Testis (tissue), 3 donors: ENCODE measurements around the gene ELMOD2. TPM values are rescaled to one million over a fixed set of nuclear protein-coding genes. Genes with fewer than 3 reads are reported as not detected.

Experiments
- DNase-seq: peaks from one replicate; pipeline ENCODE4 v3.0.0-alpha.2; 2019
- H3K27ac ChIP-seq, 2 donors: fragments of 200-600 bp; sonication (generic); one replicate each; pipeline ENCODE4 v1.5.1; 2019
- H3K27me3 ChIP-seq: fragments of 200-600 bp; sonication (generic); one replicate; pipeline ENCODE4 v1.5.1; 2019
- H3K36me3 ChIP-seq: fragments of 200-600 bp; sonication (generic); one replicate; pipeline ENCODE4 v1.5.1; 2017; ENCODE audit warnings: low read depth; ENCODE audit errors: missing control alignments
- H3K4me1 ChIP-seq: fragments of 200-600 bp; sonication (generic); one replicate; pipeline ENCODE4 v1.5.1; 2019
- H3K4me3 ChIP-seq, 2 donors: fragments of 200-600 bp; sonication (generic); one replicate each; pipeline ENCODE4 v1.5.1; 2017 to 2019
- H3K9me3 ChIP-seq: fragments of 200-600 bp; sonication (generic); one replicate; pipeline ENCODE4 v1.5.1; 2017
- POLR2A ChIP-seq: fragments of 450-650 bp; IDR thresholded peaks from one replicate; pipeline ENCODE4 v1.6.1; 2017; ENCODE audit warnings: antibody characterized with exemption, mild to moderate bottlenecking, moderate library complexity
- WGBS, 2 donors: methylation state at CpG; one replicate each; pipeline ENCODE4 v1.1.5; 2018; 5-methylcytosine and 5-hydroxymethylcytosine counted together
- intact Hi-C: fragments of 100-400 bp; cut with DNase I; formaldehyde crosslinking; loops from one replicate; pipeline ENCODE4 v1.15.1; 2023; ENCODE audit warnings: low total_unique reads
- polyA plus RNA-seq: library from polyadenylated mRNA; stranded (reverse); fragments of 350-450 nt; fragmentation: Illumina TruSeq; extraction: RNeasy Lipid Tissue Mini Kit (QIAGEN cat#74804); gene quantifications from one replicate; pipeline ENCODE4 v1.2.3, GENCODE V29; 2014; ENCODE audit warnings: low read depth, low replicate concordance; ENCODE audit not compliant: insufficient read depth
- total RNA-seq, 2 donors: library from RNA; depleted of rRNA; stranded (reverse); fragments of >200 nt; gene quantifications; one replicate each; pipeline ENCODE4 v1.2.3, GENCODE V29; 2016
- TF ChIP-seq, protein P1 (sequence below), 3 experiments: fragments of 450-650 bp in 2 of 3; fragments of 200-600 bp in 1 of 3; sonication (generic) in 1 of 3; IDR thresholded peaks; one replicate each; pipeline ENCODE4 v1.5.1; 2016 to 2019; ENCODE audit warnings: antibody characterized with exemption in 3 of 3, mild to moderate bottlenecking in 2 of 3, moderate library complexity in 1 of 3

ELMOD2 gene
- total and polyA plus RNA-seq, 3 donors from 2014 or later, result 13.5 to 42.2 (median 23.0) TPM

DNA sequence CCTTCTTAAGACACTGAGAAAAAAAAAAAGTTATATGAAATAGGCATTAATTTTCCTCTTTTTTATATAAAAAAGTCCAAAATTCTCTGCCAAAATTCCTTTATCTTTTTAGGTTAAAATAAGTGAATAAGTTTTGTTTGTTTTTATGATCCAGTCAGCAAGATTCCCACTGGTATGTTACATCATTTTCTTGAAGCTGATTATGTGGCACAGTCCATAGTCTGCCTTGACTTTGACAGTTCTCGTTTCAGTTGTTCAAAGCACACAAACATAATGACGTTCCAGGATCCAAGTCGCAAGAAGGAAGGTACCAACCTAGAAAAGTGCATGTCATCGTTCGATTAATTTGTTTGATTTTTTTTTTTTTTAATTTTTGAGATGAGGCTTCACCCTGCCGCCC lies 35.7 kb downstream of the ELMOD2 start:
- intact Hi-C loops, result no loop called here
- 69 to 73% methylated on average over 6 of the region's 6 CpGs for WGBS, 2 donors

DNA sequence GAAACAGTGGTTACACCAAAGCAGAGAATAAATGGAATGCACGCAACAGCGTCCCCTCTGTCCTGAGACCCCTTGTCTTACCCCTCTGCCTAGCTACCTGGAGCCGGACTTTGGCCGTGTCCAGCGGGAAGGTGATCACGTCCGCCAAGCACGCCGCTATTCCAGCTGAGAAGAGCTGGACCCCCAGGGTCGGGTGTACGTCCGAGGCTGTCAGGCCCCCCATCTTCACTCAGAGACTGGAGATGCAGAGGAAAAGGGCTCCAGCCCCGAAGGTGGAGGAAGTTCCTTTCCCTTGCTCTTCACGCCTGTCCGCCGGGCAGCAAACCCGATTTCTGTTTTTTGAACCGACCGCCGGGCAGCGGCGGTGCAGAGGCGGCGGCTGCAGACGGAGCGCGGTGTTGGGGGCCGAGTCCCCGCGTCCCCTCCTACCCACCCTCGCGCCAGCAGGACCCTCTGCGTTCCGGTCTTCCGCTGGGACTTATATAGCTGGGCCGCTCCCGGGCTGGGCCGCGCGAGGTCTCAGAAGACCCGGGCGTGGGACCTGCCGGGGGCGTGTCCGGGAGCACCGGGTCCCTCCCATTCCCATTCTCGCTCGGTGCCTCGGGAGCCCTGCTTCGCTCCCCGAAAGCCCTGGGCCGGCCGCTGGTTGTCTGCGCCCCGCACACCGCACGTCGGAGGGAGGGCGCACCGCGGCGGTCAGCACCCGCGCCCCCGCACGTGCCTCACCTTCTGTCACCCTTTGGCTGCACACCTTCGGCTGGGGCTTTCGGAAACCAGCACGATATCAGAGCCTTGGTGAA lies 44.7 kb downstream of the ELMOD2 start, which contains the start of gene UCP1:
UCP1 (minus strand) TSS at position 455 of the 800 bp plus-strand sequence; CDS start at position 223, 232 bp downstream.
- DNase-seq, result peak; percentile 25
- Histone ChIP-seq H3K4me3 (peak within 1 kb of the TSS; percentile 27 to 47), H3K27me3 (no peaks in the 10 kb centered on the region), H3K9me3 (no peaks in the 10 kb centered on the region), H3K4me1 (no peaks in the 10 kb centered on the region), H3K27ac (no peak within 1 kb of the TSS), H3K36me3 (no peaks in the 10 kb centered on the region)
- intact Hi-C loops, result no loop called here
- WGBS, 2 donors, result 1 to 5% methylated on average over 17 to 46 of the region's 69 CpGs
- no peak for TF ChIP-seq POLR2A
- TF ChIP-seq, protein P1, sequence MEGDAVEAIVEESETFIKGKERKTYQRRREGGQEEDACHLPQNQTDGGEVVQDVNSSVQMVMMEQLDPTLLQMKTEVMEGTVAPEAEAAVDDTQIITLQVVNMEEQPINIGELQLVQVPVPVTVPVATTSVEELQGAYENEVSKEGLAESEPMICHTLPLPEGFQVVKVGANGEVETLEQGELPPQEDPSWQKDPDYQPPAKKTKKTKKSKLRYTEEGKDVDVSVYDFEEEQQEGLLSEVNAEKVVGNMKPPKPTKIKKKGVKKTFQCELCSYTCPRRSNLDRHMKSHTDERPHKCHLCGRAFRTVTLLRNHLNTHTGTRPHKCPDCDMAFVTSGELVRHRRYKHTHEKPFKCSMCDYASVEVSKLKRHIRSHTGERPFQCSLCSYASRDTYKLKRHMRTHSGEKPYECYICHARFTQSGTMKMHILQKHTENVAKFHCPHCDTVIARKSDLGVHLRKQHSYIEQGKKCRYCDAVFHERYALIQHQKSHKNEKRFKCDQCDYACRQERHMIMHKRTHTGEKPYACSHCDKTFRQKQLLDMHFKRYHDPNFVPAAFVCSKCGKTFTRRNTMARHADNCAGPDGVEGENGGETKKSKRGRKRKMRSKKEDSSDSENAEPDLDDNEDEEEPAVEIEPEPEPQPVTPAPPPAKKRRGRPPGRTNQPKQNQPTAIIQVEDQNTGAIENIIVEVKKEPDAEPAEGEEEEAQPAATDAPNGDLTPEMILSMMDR (IDR thresholded peaks at IDR 0.05), result no peak

More for the DNA sequence above, 35.7 kb downstream of the ELMOD2 start:
- Histone ChIP-seq H3K27me3 (no peaks in the 10 kb centered on the region), H3K36me3 (no peaks in the 10 kb centered on the region), H3K9me3 (no peaks in the 10 kb centered on the region), H3K27ac (no peak overlapping the region), H3K4me3 (no peak overlapping the region), H3K4me1 (no peaks in the 10 kb centered on the region)
- DNase-seq, result no peak
- no peak for TF ChIP-seq POLR2A
- TF ChIP-seq, protein P1 (IDR thresholded peaks at IDR 0.05), result no peak

GRCh38 chr4:140569307-140569638 lies 45.3 kb downstream of the ELMOD2 start:
- peak overlapping the region; percentile 27 to 47 for H3K4me3 ChIP-seq
- TF ChIP-seq, protein P1 (IDR thresholded peaks at IDR 0.05), result no peak
- TF ChIP-seq POLR2A, result no peak
- H3K27ac ChIP-seq, result no peak overlapping the region
- no peaks in the 10 kb centered on the region for H3K36me3 ChIP-seq
- 35 to 51% methylated on average over 7 of the region's 7 CpGs for WGBS, 2 donors
- H3K4me1 ChIP-seq, result no peaks in the 10 kb centered on the region
- H3K27me3 ChIP-seq, result no peaks in the 10 kb centered on the region
- intact Hi-C loops, result no loop called here
- no peaks in the 10 kb centered on the region for H3K9me3 ChIP-seq
- DNase-seq, result no peak

DNA sequence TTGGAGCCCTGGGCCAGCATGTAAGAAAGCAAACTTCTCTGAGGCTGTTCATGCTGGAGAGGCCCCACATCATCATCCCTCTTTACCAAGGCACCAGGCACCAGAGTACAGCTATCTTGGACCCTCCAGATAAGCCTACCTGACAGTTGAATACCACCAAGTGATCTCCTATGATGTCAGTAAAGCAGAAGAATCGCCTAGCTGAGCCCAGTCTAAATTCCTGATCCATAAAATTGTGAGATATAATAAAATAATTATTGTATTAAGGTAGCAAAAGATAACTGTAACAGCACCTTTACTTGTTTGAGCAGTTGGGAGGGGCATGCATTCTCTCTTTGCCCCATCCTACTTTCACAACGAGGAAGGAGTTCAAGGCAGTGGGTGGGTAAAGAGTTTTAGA lies 47.7 kb downstream of the ELMOD2 start:
- H3K4me3 ChIP-seq, result no peak overlapping the region
- H3K36me3 ChIP-seq, result no peaks in the 10 kb centered on the region
- no peaks in the 10 kb centered on the region for H3K4me1 ChIP-seq
- DNase-seq, result no peak
- 87 to 100% methylated on average over 2 of the region's 2 CpGs for WGBS, 2 donors
- no peaks in the 10 kb centered on the region for H3K27me3 ChIP-seq
- H3K27ac ChIP-seq, result no peak overlapping the region
- no peak for TF ChIP-seq POLR2A
- TF ChIP-seq, protein P1 (IDR thresholded peaks at IDR 0.05), result no peak
- H3K9me3 ChIP-seq, result no peaks in the 10 kb centered on the region
- intact Hi-C loops, result no loop called here

GRCh38 chr4:140575489-140575888 lies 51.5 kb downstream of the ELMOD2 start:
- no peaks in the 10 kb centered on the region for H3K9me3 ChIP-seq
- no peak for DNase-seq
- H3K4me1 ChIP-seq, result no peaks in the 10 kb centered on the region
- intact Hi-C loops, result no loop called here
- no peaks in the 10 kb centered on the region for H3K36me3 ChIP-seq
- H3K27me3 ChIP-seq, result no peaks in the 10 kb centered on the region
- 75% methylated on average over 4 of the region's 4 CpGs for WGBS, 2 donors
- no peak overlapping the region for H3K27ac ChIP-seq
- TF ChIP-seq POLR2A, result no peak
- TF ChIP-seq, protein P1 (IDR thresholded peaks at IDR 0.05), result no peak
- H3K4me3 ChIP-seq, result no peak overlapping the region
